ENCODE data around the gene CYLD. TPM values are rescaled to one million over a fixed set of nuclear protein-coding genes. Genes with fewer than 3 reads are reported as not detected.
A peak's percentile ranks its signal among the peaks of the same experiment; 100 is the strongest.

Gene CYLD
- total RNA-seq, 1 donor from 2014 or later: 10.3 TPM

- TF ChIP-seq CTCF (conservative IDR thresholded peaks at IDR 0.05; ENCODE audit: low read depth, low read length): no peak
- DNase-seq (ENCODE audit: low read depth): no peak
- no peak overlapping the region for H3K4me3 ChIP-seq (ENCODE audit: low read depth, low read length)
Observed at GRCh38 chr16:50745940-50746339, 4.1 kb downstream of the CYLD start.

- DNase-seq (ENCODE audit: low read depth): no peak
- peak; percentile 46 for TF ChIP-seq CTCF (conservative IDR thresholded peaks at IDR 0.05; ENCODE audit: low read depth, low read length)
- H3K4me3 ChIP-seq (ENCODE audit: low read depth, low read length): no peak overlapping the region
Observed at GRCh38 chr16:50747207-50747956, 5.5 kb downstream of the CYLD start.

GRCh38 chr16:50751528-50751927 lies 9.6 kb downstream of the CYLD start:
- no peak for DNase-seq (ENCODE audit: low read depth)
- no peak overlapping the region for H3K4me3 ChIP-seq (ENCODE audit: low read depth, low read length)

GRCh38 chr16:50752471-50753235 lies 10.8 kb downstream of the CYLD start:
- DNase-seq (ENCODE audit: low read depth): no peak
- no peak for TF ChIP-seq CTCF (conservative IDR thresholded peaks at IDR 0.05; ENCODE audit: low read depth, low read length)
- H3K4me3 ChIP-seq (ENCODE audit: low read depth, low read length): no peak overlapping the region

More at GRCh38 chr16:50751528-50751927, 9.6 kb downstream of the CYLD start:
- no peak for TF ChIP-seq CTCF (conservative IDR thresholded peaks at IDR 0.05; ENCODE audit: low read depth, low read length)

GRCh38 chr16:50756473-50756872 lies 14.6 kb downstream of the CYLD start:
- DNase-seq (ENCODE audit: low read depth): no peak
- TF ChIP-seq CTCF (conservative IDR thresholded peaks at IDR 0.05; ENCODE audit: low read depth, low read length): no peak
- H3K4me3 ChIP-seq (ENCODE audit: low read depth, low read length): no peak overlapping the region

GRCh38 chr16:50761267-50761666 lies 19.4 kb downstream of the CYLD start:
- H3K4me3 ChIP-seq (ENCODE audit: low read depth, low read length): no peak overlapping the region
- TF ChIP-seq CTCF (conservative IDR thresholded peaks at IDR 0.05; ENCODE audit: low read depth, low read length): no peak
- DNase-seq (ENCODE audit: low read depth): no peak

Measured in epithelial cell of proximal tubule (primary cell).